ENCODE data around the gene PDE6C. TPM values are rescaled to one million over a fixed set of nuclear protein-coding genes. Genes with fewer than 3 reads are reported as not detected.

The PDE6C gene
- polyA plus RNA-seq, 1 experiment: not detected

- no peak overlapping the region for H3K27ac ChIP-seq (ENCODE audit: low read depth, low read length)
- ChIA-PET CTCF (no interaction called here), POLR2A (no interaction called here)
- DNase-seq (ENCODE audit: low read depth, low spot score): no peak
- H3K27me3 ChIP-seq (ENCODE audit: control insufficient read depth, insufficient read depth, low read length): peaks cover 20% of the 10 kb centered on the region
- TF ChIP-seq CTCF (IDR thresholded peaks at IDR 0.05; ENCODE audit: low read depth, low read length): no peak
- no peaks in the 10 kb centered on the region for H3K9me3 ChIP-seq (ENCODE audit: control insufficient read depth, insufficient read depth, low read length)
- no peak overlapping the region for H3K4me3 ChIP-seq (ENCODE audit: low read depth, low read length)
Observed at GRCh38 chr10:93576888-93577287, 35.4 kb upstream of the PDE6C start.

- Histone ChIP-seq H3K27ac (ENCODE audit: low read depth, low read length) (no peak overlapping the region), H3K27me3 (ENCODE audit: control insufficient read depth, insufficient read depth, low read length) (peaks cover 16% of the 10 kb centered on the region), H3K4me3 (ENCODE audit: low read depth, low read length) (no peak overlapping the region), H3K9me3 (ENCODE audit: control insufficient read depth, insufficient read depth, low read length) (no peaks in the 10 kb centered on the region)
- TF ChIP-seq CTCF (IDR thresholded peaks at IDR 0.05; ENCODE audit: low read depth, low read length): no peak
- ChIA-PET CTCF (interaction anchor here (0.9 kb wide), 1 partner anchor 23 kb away, joined by 4 read pairs; no protein-coding TSS in a partner anchor), POLR2A (no interaction called here)
- no peak for DNase-seq (ENCODE audit: low read depth, low spot score)
Observed at GRCh38 chr10:93577565-93577964, 34.8 kb upstream of the PDE6C start.

- Histone ChIP-seq H3K27me3 (ENCODE audit: control insufficient read depth, insufficient read depth, low read length) (peaks cover 11% of the 10 kb centered on the region), H3K9me3 (ENCODE audit: control insufficient read depth, insufficient read depth, low read length) (no peaks in the 10 kb centered on the region), H3K27ac (ENCODE audit: low read depth, low read length) (no peak overlapping the region), H3K4me3 (ENCODE audit: low read depth, low read length) (no peak overlapping the region)
- TF ChIP-seq CTCF (IDR thresholded peaks at IDR 0.05; ENCODE audit: low read depth, low read length): no peak
- ChIA-PET CTCF (interaction anchor here (1.1 kb wide), 1 partner anchor 24 kb away, joined by 3 read pairs; no protein-coding TSS in a partner anchor), POLR2A (no interaction called here)
- DNase-seq (ENCODE audit: low read depth, low spot score): no peak
Observed at GRCh38 chr10:93579089-93579488, 33.2 kb upstream of the PDE6C start.

GRCh38 chr10:93579985-93580711 is 32.2 kb upstream of the PDE6C start:
- Histone ChIP-seq H3K27ac (ENCODE audit: low read depth, low read length) (no peak overlapping the region), H3K27me3 (ENCODE audit: control insufficient read depth, insufficient read depth, low read length) (peaks cover 11% of the 10 kb centered on the region), H3K4me3 (ENCODE audit: low read depth, low read length) (no peak overlapping the region), H3K9me3 (ENCODE audit: control insufficient read depth, insufficient read depth, low read length) (no peaks in the 10 kb centered on the region)
- no peak for DNase-seq (ENCODE audit: low read depth, low spot score)
- no peak for TF ChIP-seq CTCF (IDR thresholded peaks at IDR 0.05; ENCODE audit: low read depth, low read length)
- POLR2A ChIA-PET: no interaction called here
- CTCF ChIA-PET: no interaction called here

- DNase-seq (ENCODE audit: low read depth, low spot score): no peak
- Histone ChIP-seq H3K4me3 (ENCODE audit: low read depth, low read length) (no peak overlapping the region), H3K27ac (ENCODE audit: low read depth, low read length) (no peak overlapping the region), H3K27me3 (ENCODE audit: control insufficient read depth, insufficient read depth, low read length) (peaks cover 8% of the 10 kb centered on the region), H3K9me3 (ENCODE audit: control insufficient read depth, insufficient read depth, low read length) (no peaks in the 10 kb centered on the region)
- TF ChIP-seq CTCF (IDR thresholded peaks at IDR 0.05; ENCODE audit: low read depth, low read length): no peak
- ChIA-PET CTCF (no interaction called here), POLR2A (no interaction called here)
Observed at GRCh38 chr10:93580828-93581227, 31.5 kb upstream of the PDE6C start.

Measured in AG04450 (cell line).